Stimulated activated CD4-positive, alpha-beta T cell treated with anti-CD3 and anti-CD28 coated beads, Interleukin-12 subunit alpha, Interleukin-12 subunit beta, amount 100 ng/mL, for 4 hours (primary cell): ENCODE data around the gene NXT2.
"Not testable (repeated sequence)": the region's sequence is repeated elsewhere in the genome, so short reads cannot be mapped to it uniquely, and the experiment has no call there.

Source experiments
- DNase-seq: peaks from one replicate; pipeline ENCODE4 v3.0.0-alpha.2; 2020

The NXT2 gene

DNA sequence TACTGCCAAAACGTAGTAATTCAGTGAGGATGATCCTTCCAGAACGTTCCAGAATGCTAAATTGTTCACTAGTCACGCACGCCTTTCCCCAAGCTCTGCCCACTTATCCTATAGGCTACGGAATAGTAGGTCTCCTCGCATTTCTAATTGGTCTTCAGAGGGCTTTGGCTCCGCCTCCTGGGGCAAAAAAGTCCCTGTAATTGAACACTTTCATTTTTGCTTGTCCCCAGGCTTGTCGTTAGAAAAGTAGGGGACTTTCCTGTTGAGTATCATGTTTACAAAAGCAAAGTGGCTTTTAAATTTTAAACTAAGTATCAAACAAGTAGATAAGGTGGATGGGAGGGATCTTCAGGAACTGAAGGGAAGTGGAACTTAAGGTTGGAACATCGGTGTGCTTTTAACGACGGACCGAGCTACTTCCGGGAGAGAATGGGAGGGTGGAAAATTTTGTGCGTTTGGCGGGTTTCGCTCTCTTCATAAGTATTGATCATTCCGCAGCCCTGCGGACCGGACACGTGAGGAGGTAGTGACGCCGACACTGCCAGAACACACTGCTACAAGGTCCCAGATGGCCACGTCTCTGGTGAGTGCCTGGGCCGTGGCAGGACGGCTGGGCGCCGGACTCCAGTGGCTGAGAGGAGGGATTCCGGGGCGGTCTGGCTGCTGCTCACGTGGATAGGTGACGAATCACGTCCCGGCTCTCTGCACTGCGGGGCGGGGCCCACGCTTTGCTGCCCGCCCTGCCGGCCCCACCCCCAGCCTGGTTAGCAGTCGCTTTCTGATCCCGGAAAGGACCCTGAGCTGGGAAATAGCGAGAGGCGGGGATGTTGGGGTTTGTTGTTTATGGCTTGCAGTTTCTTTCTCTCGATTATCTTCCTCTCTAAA lies at the start of gene NXT2:
Gene NXT2, plus strand, starts transcription at position 406 of the 885 bp plus-strand sequence. Its CDS starts 163 bp downstream, at position 569.
- peak; percentile 75 for DNase-seq

DNA sequence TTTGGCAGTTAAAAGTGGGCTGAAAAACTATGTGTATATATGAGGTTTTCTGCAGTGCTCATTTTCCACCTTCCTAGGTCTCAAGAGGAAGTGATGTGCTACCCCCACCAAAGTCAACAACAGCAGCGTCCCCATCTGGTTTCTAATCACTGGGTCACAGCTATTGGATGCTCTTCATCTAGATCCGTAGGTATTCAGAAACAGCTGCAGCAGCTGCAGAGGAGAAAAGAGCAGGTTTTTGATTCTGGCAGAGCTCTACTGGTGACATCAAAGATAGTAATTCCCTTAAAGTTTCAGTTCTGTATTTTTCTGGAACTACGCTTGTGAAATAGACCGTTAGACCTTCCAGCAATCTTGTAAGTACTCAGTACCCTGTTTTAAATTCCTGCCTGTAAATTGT lies 49.0 kb upstream of the NXT2 start:
- DNase-seq: no peak

DNA sequence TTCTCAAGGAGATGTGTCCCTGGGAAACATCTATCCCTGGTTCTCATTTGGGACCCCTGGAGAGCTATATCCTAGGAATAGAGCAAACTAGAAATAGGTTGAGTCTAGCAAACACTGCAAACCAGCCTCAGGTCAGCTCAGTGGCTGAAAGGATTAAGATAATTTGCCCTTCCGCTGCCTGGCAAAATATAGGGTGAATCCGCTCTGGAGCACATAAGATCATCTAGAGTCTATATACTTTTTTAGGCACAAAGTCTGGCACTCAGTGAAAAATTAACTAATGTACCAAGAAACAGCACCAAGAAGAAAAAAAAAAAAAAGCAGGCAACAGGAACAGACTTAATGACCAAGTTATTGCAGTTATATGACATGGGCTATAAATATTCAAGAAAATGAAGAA lies 47.5 kb upstream of the NXT2 start:
- no peak for DNase-seq

DNA sequence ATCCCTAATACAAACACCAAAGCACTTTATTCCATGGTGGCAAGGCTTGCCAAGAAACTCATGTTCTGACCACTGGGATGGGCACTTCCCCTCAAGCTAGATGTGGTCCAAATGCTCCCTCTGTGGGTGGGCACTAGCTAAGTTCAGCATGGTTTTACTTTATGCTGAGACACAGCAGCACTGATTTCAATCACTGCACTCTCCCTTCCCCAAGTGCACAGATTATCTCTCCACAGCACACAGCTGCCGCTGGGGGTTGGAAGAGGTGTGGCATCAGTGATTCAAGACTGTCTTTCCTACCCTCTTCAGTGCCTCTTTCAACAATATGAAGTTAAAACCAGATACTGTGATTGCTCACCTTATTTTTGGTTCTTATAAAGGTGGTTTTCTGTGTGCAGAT lies 38.2 kb upstream of the NXT2 start:
- no peak for DNase-seq

DNA sequence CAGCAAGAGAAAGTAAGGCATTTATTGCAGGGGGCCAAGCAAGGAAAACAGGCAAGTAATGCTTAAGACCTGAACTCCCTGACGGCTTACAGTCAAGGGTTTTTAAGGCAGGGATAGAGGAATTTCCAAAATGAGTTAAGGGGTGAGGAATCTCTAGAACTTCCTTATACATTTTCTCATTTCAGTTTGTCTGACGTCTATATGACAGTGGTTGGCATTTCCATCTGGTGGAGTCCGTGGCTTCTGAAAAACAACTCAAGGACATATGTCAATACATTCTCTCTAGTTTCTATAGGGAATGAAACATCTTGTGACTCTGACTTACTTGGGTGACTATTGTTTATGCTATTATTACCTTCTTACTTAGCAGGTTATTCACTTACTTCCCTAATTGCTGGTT lies 35.5 kb upstream of the NXT2 start:
- DNase-seq: no peak

DNA sequence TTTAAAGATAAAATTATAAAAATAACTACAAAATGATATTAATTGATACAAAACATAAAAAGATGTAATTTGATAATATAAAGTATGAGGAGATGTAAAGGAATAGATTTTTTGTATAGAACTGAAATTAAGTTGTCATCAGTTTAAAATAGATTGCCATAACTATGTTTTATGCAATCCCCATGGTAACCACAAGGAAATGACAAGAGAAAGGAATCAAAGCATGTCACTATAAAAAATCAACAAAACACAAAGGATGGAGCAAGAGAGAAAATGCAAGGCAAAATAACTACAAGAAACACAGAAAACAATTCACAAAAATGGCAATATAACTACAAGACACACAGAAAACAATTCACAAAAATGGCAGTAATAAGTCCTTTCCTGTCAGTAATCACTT lies 27.7 kb upstream of the NXT2 start:
- no peak for DNase-seq

DNA sequence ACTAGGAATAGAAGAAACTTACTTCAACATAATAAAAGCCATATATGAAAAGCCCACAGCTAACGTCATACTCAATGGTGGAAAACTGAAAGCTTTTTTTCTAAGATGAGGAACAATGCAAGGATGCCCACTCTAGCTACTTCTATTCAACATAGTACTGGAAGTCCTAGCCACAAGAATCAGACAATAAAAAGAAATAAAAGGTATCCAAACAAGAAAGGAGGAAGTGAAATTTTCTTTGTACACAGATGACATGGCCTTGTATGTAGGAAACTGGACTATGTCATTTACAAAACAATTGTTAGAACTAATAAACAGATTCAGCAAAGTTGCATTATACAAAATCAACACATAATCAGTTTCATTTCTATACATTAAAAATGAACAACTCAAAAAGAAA lies 25.5 kb upstream of the NXT2 start:
- no peak for DNase-seq

DNA sequence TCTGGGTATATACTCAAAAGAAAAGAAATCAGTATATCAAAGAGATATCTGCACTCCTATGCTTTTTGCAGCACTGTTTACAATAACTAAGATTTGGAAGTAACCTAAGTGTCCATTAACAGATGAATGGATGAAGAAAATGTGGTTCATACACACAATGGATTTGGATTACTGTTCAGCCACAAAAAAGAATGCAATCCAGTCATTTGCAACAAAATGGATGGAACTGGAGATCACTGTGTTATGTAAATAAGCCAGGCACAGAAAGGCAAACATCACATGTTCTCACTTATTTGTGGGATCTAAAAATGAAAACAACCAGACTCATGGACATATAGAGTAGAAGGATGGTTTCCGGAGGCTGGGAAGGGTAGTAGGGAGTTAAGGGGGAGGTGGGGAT lies 17.6 kb upstream of the NXT2 start:
- DNase-seq: no peak

DNA sequence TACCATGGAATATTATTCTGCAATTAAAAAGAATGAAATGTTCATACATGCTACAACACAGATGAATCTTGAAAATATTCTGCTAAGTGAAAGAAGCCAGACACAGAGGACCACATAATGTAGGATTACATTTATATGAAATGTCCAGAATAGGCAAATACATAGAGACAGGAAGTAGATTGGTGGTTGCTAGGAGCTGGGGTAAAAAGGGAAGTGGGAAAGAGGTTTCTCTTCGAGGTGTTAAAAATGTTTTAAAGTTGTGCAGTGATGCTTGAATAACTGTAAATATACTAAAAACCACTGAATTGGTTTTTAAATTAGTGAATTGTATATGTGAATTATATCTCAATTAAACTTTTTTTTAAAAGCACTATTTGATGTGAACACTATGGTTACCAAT lies 3.6 kb upstream of the NXT2 start:
- DNase-seq: no peak

DNA sequence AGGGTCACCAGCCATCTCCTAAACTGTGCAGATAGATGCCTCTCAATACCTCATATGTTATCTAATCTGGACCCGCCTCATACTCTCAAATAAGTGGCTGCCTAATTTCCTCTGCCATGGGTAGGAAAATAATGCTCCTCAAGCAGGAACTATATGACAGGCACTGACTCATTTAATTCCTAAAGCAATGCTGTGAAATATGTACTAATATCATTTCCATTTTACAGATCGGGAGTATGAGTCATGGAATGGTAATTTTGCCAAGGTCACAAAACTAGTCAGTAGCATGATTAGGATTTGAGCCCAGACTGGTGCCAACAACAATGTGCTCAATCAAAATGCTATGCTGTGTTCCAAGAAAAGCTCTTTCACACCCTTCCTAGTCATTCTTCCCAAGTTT lies 3.0 kb upstream of the NXT2 start:
- DNase-seq: no peak

DNA sequence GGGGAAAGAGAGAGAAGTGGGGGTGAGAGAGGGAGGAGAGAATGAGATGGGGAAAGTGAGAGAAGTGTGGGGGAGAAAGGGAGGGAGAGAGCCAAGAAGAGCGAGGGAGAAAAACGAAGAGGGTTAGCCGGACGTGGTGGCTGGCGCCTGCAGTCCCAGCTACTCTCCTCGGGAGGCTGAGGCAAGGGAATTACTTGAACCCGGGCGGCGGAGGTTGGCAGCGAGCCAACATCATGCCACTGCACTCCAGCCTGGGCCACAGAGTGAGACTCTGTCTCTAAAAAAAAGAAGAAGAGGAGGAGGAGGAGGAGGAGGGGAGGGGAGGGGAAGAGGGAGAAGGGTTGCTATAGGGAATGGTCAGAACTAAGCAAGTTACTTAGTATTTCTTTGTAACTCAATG lies 1.7 kb upstream of the NXT2 start:
- no peak for DNase-seq

DNA sequence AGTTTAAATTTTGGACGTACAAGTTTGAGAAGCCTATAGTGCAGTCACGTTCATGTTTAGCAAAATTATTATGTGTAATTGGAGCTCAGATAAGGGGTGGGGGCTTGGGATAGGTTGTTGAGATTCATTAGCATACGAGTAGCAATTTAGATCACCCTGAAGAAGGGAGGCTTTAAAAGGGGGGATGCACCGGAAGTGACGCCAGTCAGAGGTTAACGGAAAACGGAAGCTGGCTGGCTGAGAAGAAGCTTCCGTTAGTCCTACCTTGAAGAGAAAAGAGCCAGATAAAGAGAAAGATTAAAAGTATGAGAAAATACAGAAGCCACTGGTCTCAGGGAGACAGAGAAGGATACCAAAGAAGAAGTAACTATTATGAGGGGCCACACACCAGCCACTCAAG lies 1.1 kb upstream of the NXT2 start:
- no peak for DNase-seq

DNA sequence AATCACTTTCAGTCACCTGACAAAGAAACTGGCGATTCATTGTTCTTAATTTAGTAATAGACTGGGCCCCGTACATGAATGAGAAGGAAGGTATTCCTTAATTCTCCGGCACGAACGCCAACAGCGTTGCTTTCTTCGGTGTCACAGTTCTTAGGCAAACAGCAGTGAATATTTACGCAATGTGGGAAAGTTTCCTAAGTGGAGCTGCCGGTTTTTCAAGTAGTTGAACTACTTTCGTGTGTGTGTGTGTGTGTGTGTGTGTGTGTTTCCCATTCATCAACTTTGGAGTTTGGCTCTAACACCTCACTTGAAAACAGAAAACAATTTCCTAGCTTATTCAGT lies 651 bp downstream of the NXT2 start:
- no peak for DNase-seq

DNA sequence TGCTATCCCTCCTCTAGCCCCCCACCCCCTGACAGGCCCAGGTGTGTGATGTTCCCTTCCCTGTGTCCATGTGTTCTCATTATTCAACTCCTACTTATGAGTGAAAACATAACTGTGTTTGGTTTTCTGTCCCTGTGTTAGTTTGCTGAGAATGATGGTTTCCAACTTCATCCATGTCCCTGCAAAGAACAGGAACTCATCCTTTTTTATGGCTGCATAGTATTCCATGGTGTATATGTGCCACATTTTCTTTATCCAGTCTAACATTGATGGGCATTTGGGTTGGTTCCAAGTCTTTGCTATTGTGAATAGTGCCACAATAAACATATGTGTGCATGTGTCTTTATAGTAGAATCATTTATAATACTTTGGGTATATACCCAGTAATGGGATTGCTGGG lies 2.4 kb downstream of the NXT2 start:
- DNase-seq: not testable (repeated sequence)

DNA sequence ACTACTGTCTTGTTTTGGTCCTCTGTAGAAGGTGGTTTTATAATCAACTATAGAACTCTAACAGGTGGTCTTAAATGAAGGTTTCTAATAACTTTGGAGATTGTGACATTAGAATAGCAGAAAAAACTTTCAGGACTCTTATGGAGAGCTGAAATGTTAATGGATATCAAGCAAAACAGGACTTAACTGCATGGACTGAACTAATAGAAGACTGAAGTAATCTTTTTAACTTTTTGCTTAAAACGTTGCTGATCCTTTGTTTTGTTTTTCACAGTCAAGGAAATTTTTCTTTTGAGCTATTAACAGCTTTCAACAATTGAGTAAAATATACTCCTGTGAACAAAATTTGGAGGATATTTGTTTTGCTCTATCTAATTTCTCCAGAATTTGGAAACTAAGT lies 17.2 kb downstream of the NXT2 start:
- DNase-seq: no peak

DNA sequence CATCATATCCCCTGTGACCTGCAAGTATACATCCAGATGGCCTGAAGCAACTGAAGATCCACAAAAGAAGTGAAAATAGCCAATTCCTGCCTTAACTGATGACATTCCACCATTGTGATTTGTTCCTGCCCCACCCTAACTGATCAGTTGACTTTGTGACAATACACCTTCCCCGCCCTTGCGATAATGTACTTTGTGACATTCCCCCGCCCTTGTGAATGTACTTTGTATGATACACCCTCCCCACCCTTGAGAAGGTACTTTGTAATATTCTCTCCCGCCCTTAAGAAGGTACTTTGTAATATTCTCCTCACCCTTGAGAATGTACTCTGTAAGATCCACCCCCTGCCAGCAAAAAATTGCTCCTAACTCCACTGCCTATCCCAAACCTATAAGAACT lies 39.4 kb downstream of the NXT2 start:
- DNase-seq: not testable (repeated sequence)

DNA sequence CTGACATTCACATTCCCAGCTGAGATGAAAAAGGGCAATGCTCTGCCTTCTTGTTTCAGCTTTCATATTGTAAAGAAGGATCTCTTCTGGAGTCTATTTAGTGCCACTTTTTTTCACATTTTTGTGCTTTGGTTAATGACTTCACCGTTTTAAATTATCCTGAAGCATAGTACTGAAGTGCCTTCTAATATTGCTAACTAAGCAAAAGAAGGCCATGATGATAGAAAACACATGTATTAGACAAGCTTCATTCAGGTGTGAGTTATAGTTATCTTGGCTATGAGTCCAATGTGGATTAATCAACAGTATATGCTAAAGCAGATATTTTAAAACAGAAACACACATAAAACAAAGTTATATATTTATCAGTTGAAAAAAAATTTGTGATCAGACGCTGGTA lies 40.4 kb downstream of the NXT2 start:
- DNase-seq: no peak

DNA sequence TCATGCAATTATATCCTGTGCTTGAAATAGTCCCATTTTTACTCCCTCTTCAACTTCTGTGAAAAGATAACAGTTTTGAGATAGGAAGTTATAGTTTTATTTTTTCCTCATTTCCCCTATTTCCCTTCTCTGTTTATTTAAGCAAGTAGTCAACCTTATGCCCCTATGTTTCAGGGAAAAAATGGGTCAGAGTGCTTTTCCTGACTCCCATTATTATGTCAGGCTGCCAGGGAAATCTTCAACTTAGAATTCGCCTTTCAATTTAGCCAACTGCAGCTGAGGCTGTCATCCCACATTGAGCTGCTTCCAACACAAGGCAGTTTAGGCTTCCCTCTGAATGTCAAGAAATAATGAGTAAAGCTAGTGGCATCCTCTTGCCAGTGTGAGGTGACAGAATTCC lies 42.3 kb downstream of the NXT2 start:
- no peak for DNase-seq

DNA sequence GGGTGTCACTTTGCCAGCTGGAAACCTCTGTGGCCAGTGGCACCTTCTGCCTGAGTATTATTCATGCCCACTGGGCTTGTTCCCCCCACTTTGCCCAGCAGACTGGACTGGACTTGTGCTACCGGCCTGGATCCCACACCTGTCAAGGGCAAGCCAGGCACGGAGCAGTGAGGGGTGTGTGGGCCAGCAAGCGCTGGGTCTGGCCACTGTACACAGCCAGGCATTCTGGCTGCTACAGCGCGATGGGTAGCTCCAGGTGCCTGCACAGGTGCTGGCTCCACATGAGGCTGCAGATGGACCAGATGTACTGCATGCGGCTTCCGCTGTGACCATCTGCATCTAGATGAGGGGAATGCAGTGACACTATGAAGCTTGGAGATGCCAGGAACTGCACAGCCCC lies 48.8 kb downstream of the NXT2 start:
- no peak for DNase-seq

DNA sequence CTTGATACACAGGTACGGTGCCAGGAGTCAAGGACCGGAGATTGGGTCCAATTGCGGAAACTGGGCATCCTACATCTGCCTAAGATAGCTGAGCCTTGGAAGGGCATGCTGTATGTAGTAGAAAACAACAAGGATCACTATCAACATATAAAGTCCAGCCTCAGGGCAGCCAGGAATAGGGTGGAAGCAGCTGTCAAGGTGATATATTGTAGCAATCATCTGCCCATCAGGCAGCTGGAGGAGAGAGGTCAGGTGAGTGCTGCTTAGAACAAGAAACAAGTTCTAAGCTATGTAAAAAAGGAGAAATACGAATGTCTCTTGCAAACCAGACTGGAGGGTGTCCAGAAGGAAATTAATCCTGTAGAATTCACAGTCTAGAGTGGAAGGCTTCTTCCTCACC lies 53.5 kb downstream of the NXT2 start:
- no peak for DNase-seq
